ENCODE measurements around the gene POLR2L. TPM values are rescaled to one million over a fixed set of nuclear protein-coding genes. Genes with fewer than 3 reads are reported as not detected.

Gene POLR2L
- total and polyA plus RNA-seq, 2 of the 13 experiments (the other 11 are each of a cell fraction or from before 2014, with no cell fraction given), result 104 to 114 TPM

DNA sequence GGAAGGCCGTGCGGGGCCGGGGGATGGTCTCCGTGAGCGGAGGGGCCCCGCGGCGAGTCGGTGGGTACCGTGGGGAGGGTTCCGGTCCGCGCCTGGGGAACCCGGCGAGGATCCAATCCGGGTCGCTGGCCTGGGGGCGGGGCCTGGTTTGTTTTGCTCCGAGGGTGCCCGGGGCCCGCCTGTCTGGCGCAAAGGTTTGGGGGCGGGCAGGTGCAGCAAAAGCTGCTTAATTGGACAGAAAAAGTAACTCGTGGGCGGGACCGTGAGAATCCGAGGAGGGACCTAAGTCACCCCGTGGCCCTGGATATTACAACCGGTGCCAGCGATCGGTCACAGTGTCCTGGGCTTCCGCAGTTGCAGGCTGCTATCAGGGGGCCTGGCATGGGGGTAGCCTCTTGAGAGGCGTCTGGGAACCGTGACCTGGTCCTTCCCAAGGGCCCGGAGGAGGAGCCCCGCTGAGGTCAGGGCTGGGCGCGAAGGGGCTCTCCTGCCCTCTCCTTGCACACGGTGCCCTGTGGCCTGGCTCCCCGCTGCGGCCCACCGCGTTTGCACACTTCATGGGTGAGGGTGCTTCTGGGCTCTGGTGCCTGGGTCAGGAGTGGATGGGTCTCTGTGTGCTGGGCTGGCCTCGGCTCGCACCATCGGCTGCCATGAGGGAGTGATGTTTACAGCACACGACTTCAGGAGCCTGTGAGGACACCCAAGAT, 22.2 kb downstream of the POLR2L start (continued):
- TF ChIP-seq ZNF737 (CRISPR knock-in tag; IDR thresholded peaks at IDR 0.05; ENCODE audit: borderline replicate concordance) (no peak), ZNF331 (CRISPR knock-in tag; IDR thresholded peaks at IDR 0.05) (no peak), ATRX (CRISPR knock-in tag; IDR thresholded peaks at IDR 0.05; ENCODE audit: borderline replicate concordance) (no peak), CCAR2 (optimal IDR thresholded peaks at IDR 0.05; ENCODE audit: low read depth, low read length) (no peak), ZGPAT (CRISPR knock-in tag; IDR thresholded peaks at IDR 0.05) (peak; percentile 10; the same call in 1 of the 2 replicates), ZNF678 (CRISPR knock-in tag; IDR thresholded peaks at IDR 0.05) (no peak), PHF8 (CRISPR knock-in tag; IDR thresholded peaks at IDR 0.05) (no peak; the same call in 1 of the 2 replicates), ZNF232 (CRISPR knock-in tag; IDR thresholded peaks at IDR 0.05; ENCODE audit: borderline replicate concordance) (0 out of 2 replicates have a peak, but pooled peaks have one; percentile 27), ZNF207 (IDR thresholded peaks at IDR 0.05; ENCODE audit: borderline replicate concordance) (no peak), HDAC1 (CRISPR knock-in tag; IDR thresholded peaks at IDR 0.05) (peak; percentile 20; the same call in 1 of the 2 replicates), HNF4A (CRISPR knock-in tag; IDR thresholded peaks at IDR 0.05) (0 out of 2 replicates have a peak, but pooled peaks have one; percentile 16), ZNF335 (CRISPR knock-in tag; IDR thresholded peaks at IDR 0.05) (peak; percentile 93), GLI4 (CRISPR knock-in tag; IDR thresholded peaks at IDR 0.05; ENCODE audit: borderline replicate concordance) (no peak), ARNT2 (CRISPR knock-in tag; IDR thresholded peaks at IDR 0.05; ENCODE audit: low read depth) (no peak), ZNF33B (CRISPR knock-in tag; IDR thresholded peaks at IDR 0.05) (no peak), RBM22 (optimal IDR thresholded peaks at IDR 0.05; ENCODE audit: low read length) (no peak), CC2D1A (CRISPR knock-in tag; IDR thresholded peaks at IDR 0.05) (no peak), CEBPZ (IDR thresholded peaks at IDR 0.05; ENCODE audit: low read length) (no peak), CEBPG (CRISPR knock-in tag; IDR thresholded peaks at IDR 0.05) (no peak), ZFP90 (CRISPR knock-in tag; IDR thresholded peaks at IDR 0.05; ENCODE audit: borderline replicate concordance) (no peak), SSRP1 (CRISPR knock-in tag; IDR thresholded peaks at IDR 0.05) (no peak), SATB2 (CRISPR knock-in tag; IDR thresholded peaks at IDR 0.05) (no peak), ZBTB34 (CRISPR knock-in tag; IDR thresholded peaks at IDR 0.05) (no peak)
- TF ChIP-seq, protein P1, sequence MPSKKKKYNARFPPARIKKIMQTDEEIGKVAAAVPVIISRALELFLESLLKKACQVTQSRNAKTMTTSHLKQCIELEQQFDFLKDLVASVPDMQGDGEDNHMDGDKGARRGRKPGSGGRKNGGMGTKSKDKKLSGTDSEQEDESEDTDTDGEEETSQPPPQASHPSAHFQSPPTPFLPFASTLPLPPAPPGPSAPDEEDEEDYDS (CRISPR knock-in tag; IDR thresholded peaks at IDR 0.05), result peak; percentile 68
